Endothelial cell (in vitro differentiated cells): Measurements from ENCODE around the gene SVEP1. TPM values are rescaled to one million over a fixed set of nuclear protein-coding genes. Genes with fewer than 3 reads are reported as not detected.

Experiments
- DNase-seq: peaks from one replicate; pipeline ENCODE4 v3.0.0; 2021; ENCODE audit warnings: low spot score
- H3K27ac Mint-ChIP-seq: one replicate; pipeline ENCODE4 v1.8.0; 2021; ENCODE audit warnings: mixed read lengths, inconsistent platforms; ENCODE audit not compliant: unreplicated experiment
- H3K27me3 Mint-ChIP-seq: one replicate; pipeline ENCODE4 v1.8.0; 2021; ENCODE audit warnings: mild to moderate bottlenecking, moderate library complexity, mixed read lengths, inconsistent platforms; ENCODE audit not compliant: unreplicated experiment
- H3K36me3 Mint-ChIP-seq: one replicate; pipeline ENCODE4 v1.8.0; 2021; ENCODE audit warnings: mild to moderate bottlenecking, low read depth, mixed read lengths, inconsistent platforms; ENCODE audit not compliant: unreplicated experiment
- H3K4me1 Mint-ChIP-seq: one replicate; pipeline ENCODE4 v1.8.0; 2021; ENCODE audit warnings: mild to moderate bottlenecking, mixed read lengths, inconsistent platforms; ENCODE audit not compliant: unreplicated experiment
- H3K4me3 Mint-ChIP-seq: one replicate; pipeline ENCODE4 v1.8.0; 2021; ENCODE audit warnings: mild to moderate bottlenecking, mixed read lengths, inconsistent platforms; ENCODE audit not compliant: unreplicated experiment
- H3K9me3 Mint-ChIP-seq: one replicate; pipeline ENCODE4 v1.8.0; 2021; ENCODE audit warnings: mixed read lengths, inconsistent platforms; ENCODE audit not compliant: unreplicated experiment
- CTCF ChIP-seq: fragments of 200-600 bp; sonication (generic); IDR thresholded peaks from one replicate; pipeline ENCODE4 v1.5.0; 2021; ENCODE audit warnings: antibody characterized with exemption; ENCODE audit not compliant: unreplicated experiment
- total RNA-seq: library from RNA; stranded (reverse); fragmentation: NEBNext Ultra II Directional; extraction: Animal tissue kit (Norgen Biotek cat#: 25700); gene quantifications from one replicate; pipeline ENCODE4 v1.2.1, GENCODE V29; 2021; ENCODE audit not compliant: unreplicated experiment

The SVEP1 gene
- total RNA-seq, 1 donor from 2014 or later: 0.08 TPM

- H3K4me1 Mint-ChIP-seq: peaks cover 3% of the 10 kb centered on the region
- H3K9me3 Mint-ChIP-seq: no peaks in the 10 kb centered on the region
- no peak overlapping the region for H3K4me3 Mint-ChIP-seq
- no peak for DNase-seq
- H3K27me3 Mint-ChIP-seq: no peaks in the 10 kb centered on the region
- H3K36me3 Mint-ChIP-seq: no peaks in the 10 kb centered on the region
- no peak for TF ChIP-seq CTCF
- H3K27ac Mint-ChIP-seq: no peak overlapping the region
Measured at GRCh38 chr9:110316261-110317075, 263.1 kb downstream of the SVEP1 start.

Other genes starting within 250 kb of the SVEP1 start
- gene TXNDC8, start 241.9 kb downstream of the SVEP1 start, total RNA-seq: not detected
- gene MUSK, start 89.0 kb upstream of the SVEP1 start, total RNA-seq: not detected